ENCODE results near the gene PPDPF.

DNA sequence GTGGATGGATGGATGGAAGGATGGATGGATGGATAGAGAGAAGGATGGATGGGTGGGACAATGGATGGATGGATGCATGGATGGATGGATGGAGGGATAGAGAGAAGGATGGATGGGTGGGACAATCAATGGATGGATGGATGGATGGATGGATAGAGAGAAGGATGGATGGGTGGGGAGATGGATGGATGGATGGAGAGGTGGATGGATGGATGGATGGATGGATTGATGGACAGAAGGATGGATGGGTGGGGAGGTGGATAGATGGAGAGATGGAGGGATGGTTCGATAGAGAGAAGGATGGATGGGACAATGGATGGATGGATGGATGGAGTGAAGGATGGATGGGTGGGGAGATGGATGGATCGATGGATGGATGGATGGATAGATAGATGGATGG lies 28.0 kb upstream of the PPDPF start:
- TF ChIP-seq, protein P1, sequence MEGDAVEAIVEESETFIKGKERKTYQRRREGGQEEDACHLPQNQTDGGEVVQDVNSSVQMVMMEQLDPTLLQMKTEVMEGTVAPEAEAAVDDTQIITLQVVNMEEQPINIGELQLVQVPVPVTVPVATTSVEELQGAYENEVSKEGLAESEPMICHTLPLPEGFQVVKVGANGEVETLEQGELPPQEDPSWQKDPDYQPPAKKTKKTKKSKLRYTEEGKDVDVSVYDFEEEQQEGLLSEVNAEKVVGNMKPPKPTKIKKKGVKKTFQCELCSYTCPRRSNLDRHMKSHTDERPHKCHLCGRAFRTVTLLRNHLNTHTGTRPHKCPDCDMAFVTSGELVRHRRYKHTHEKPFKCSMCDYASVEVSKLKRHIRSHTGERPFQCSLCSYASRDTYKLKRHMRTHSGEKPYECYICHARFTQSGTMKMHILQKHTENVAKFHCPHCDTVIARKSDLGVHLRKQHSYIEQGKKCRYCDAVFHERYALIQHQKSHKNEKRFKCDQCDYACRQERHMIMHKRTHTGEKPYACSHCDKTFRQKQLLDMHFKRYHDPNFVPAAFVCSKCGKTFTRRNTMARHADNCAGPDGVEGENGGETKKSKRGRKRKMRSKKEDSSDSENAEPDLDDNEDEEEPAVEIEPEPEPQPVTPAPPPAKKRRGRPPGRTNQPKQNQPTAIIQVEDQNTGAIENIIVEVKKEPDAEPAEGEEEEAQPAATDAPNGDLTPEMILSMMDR (IDR thresholded peaks at IDR 0.05; ENCODE audit: poor library complexity, severe bottlenecking) = no peak
- TF ChIP-seq SMC3 (conservative IDR thresholded peaks at IDR 0.05; ENCODE audit: poor library complexity) (no peak), RAD21 (conservative IDR thresholded peaks at IDR 0.05) (no peak), EP300 (conservative IDR thresholded peaks at IDR 0.05; ENCODE audit: poor library complexity, severe bottlenecking) (no peak), POLR2AphosphoS5 (IDR thresholded peaks at IDR 0.05) (no peak), TAF1 (IDR thresholded peaks at IDR 0.05; ENCODE audit: low read depth) (no peak), EZH2 (IDR thresholded peaks at IDR 0.05; ENCODE audit: borderline replicate concordance, insufficient read depth, low read length, poor library complexity, severe bottlenecking) (no peak)
